Kidney glomerular epithelial cell (primary cell): ENCODE data around the gene CDC42BPB.

Experiments used
- DNase-seq: peaks from one replicate; lab custom pipeline; 2025; lab: John Stamatoyannopoulos, UW

CDC42BPB gene

DNA sequence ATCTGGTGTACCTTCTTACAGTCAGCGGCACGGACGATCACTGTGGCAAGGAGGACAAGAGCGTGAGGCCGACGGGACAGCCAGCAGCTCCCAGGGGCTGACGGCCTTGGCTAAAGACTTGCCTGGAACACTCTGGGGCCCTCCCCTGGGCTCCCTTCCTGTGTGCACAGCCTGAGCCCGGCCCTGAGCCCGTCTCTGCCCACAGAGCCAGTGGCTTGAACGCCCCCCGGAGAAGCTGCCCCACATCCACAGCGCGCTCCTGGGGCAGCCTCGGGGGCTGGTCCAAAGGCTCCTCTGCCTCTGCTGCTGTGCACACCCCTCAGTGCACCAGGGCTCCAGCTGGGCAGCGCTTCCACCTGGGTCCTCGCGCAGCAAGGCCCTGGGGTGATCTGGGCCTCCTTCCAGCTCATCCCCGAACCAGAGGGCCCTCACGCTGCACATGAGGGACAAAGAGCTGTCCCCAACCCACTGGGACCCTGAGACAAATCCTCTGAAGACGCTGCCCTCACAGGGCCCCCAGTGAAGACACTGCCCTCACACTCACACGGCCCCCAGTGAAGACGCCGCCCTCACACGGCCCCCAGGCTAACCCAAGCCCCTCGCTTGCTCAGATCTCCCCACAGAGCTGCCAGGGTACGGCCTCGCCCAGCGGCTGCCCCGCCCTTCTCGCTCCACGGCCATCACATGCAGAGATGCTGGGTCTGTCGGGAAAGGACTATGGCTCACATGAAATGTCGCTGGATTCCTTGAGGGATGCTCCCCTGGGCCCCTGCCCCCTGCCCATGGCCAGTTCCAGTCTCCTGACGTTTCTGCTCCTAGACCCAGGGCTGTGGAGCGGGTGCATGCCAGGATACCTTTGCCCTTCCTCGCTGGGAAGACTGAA is 112.7 kb downstream of the CDC42BPB start:
- DNase-seq, result no peak

- DNase-seq, result no peak
These were observed 113.4 kb downstream of the CDC42BPB start for GRCh38 chr14:102943979-102944378.

GRCh38 chr14:102943454-102943853 is 113.9 kb downstream of the CDC42BPB start:
- DNase-seq, result no peak

DNA sequence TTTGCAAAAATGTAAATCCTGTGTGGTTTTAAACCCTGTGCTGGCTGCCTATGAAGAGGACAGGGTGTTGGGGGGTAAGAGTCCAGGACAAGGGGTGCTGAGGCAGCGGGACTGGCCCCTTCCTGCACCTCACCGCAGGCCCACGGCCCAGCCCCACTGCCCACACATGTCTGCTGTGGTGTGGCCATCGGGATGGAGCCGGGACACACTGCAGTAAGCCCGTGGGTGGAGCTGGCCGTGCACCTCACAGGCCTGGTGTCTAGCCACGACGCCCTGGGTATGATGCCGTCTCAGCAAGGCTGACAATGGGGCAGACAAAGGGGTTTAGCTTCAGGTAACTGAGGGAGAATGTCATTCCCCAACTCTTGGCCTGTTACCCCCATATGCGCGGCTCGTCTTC is 115.3 kb downstream of the CDC42BPB start:
- no peak for DNase-seq

DNA sequence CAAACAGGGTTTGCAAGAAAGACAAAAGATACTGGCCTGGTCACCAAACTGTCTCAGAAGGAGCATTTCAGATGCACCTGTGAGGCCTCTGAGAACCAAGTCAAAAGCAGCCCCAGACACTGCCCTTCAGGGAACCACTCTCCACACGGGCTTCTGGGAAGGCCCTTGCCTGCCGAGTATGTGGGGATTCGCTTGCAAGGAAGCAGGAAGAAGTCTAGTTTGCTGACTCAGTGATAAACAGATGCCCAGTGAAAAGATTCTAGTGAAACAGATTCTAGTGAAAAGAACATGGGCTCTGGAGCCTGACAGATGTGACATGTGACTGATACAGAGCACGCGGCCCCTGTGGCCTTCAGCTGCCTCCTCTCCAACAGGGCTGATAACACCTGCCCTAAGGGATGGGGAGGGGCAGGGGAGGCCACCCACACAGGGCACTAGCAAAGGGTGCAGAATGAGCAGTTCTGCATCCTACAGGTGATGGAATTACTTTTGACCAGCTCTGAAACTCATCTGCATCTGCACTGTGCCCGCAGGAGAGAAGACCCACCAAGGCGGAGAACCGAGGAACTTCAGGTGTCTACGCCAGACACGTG is 115.8 kb downstream of the CDC42BPB start:
- DNase-seq, result no peak

GRCh38 chr14:102940729-102941362 is 116.5 kb downstream of the CDC42BPB start:
- DNase-seq, result no peak

GRCh38 chr14:102939820-102940561 is 117.4 kb downstream of the CDC42BPB start:
- no peak for DNase-seq

DNA sequence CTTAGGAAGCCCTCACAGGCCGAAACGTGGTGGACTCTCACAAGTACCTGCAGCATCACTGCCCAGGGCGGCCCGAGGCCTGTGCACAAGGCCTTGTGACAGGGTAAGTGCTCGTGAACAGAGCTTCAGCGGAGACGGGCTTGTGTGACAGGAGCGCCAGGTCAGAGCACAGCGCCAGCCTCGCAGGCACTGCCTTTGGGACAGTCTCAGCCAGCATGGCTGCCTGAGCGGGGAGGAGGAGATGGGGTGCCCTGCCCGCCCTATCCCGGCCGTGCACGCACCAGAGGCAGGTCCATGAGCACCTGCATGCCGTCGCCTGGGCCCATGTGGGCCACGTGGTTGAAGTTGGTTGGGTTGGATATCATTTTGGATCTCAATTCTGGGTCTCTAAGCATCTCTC is 118.0 kb downstream of the CDC42BPB start:
- DNase-seq, result no peak

DNA sequence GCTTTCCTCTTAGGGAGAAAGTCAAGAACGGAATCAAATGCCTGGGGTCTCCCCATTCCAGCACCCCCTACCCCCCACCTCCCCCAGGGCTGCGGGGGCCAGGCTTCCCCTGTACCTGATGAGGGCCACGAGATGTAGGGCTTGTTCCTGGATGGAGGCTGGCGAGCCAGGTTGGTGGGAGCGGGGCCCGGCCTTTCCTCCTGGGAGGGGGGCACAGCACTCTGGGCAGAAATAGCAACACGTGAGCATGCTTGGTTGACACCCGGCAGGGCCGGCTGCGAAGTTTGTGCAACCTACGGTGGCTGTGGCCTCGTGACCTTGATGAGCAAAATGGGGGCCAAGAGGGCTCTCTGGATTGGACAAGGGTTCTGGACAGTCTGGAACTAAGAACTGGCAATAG is 119.2 kb downstream of the CDC42BPB start:
- DNase-seq, result no peak

GRCh38 chr14:102937331-102938175 is 119.8 kb downstream of the CDC42BPB start:
- DNase-seq, result no peak

- DNase-seq, result no peak
These were observed 121.6 kb downstream of the CDC42BPB start for GRCh38 chr14:102935756-102936155.

DNA sequence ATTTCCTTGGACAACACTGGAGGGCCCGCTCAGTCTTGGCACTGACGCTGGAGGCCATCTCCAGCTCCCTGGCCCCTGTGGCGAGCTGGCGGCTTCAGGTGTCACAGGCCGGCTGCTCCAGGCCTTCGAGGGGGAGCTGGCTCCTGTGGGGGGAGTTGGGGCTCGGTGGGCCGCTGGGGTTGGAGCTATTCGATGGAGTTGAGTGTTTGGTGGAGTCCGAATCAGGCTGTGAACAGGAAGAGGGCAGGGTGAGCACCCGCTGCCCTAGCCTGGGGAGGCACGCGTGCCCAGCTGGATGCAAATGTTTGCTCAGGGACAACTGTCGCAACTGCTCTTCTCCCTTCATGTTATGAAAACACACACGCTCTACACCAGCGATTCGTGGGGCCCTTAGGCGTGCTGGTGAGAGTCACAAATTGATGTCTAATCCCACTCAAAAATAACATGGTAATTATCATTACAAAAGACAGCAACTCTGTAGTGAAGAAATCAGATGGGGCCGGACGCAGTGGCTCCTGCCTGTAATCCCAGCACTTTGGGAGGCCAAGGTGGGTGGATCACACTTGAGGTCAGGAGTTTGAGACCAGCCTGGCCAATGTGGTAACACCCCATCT is 123.6 kb downstream of the CDC42BPB start:
- DNase-seq, result no peak

- no peak for DNase-seq
These were observed 124.7 kb downstream of the CDC42BPB start for GRCh38 chr14:102932484-102933248.

- no peak for DNase-seq
These were observed 125.6 kb downstream of the CDC42BPB start for GRCh38 chr14:102931580-102932285.

DNA sequence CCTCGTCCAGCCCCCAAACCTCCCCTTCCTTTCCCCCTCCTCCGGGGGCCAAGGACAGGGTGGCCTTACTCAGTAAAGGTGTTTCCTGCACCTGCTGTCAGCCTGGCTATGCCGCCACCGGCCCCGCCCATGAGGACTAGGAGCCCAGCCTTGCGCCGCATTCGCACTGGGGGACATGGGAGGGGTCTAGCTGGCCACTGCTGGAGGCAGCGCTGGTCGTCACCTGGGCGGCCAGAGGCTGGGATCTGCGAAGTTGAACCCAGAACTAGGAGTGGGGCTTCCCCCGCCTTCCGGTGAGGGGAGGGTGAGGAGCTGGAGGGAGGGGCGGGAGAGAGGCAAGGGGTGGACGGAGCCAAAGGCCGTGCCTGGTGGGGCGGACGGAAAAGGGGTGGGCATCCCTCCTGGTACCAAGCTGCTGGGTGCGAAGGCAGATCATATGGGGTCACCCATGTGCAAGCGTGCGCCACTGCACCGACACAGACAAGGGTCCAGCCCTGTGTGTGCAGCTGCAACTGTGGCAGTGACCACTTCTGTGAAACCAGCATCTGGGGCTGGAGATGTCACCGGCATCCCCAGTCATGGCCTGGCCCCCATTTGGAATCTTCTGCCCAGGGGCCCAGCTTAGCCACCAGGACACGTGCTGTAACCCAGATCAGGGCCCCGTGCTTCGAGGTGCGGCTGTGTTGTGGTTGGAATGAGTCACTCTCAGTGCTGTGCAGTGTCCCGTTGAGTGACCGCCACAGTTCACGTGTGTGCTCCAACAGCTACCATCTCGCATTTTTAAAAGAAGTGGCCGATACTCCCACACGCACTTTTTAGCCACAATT is 126.4 kb downstream of the CDC42BPB start:
- DNase-seq, result peak; percentile 27

DNA sequence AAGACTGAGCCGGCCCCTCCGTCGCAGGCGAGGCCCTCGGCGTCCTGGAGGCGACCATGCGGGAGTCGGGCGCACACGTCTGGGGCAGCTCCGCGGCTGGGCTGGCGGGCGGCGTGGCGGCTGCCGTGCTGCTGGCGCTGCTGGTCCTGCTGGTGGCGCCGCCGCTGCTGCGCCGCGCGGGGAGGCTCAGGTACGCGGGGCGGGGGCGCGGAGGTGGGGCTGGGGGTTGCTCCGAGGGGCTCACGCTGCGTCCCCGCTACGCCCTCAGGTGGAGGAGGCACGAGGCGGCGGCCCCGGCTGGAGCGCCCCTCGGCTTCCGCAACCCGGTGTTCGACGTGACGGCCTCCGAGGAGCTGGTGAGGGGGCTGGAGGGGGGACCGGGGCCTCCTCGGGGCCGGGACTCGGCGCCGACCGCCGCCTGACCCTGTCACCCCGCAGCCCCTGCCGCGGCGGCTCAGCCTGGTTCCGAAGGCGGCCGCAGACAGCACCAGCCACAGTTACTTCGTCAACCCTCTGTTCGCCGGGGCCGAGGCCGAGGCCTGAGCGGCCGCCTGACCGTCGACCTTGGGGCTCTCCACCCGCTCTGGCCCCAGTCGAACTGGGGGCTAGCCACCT is 127.1 kb downstream of the CDC42BPB start:
- DNase-seq, result no peak

DNA sequence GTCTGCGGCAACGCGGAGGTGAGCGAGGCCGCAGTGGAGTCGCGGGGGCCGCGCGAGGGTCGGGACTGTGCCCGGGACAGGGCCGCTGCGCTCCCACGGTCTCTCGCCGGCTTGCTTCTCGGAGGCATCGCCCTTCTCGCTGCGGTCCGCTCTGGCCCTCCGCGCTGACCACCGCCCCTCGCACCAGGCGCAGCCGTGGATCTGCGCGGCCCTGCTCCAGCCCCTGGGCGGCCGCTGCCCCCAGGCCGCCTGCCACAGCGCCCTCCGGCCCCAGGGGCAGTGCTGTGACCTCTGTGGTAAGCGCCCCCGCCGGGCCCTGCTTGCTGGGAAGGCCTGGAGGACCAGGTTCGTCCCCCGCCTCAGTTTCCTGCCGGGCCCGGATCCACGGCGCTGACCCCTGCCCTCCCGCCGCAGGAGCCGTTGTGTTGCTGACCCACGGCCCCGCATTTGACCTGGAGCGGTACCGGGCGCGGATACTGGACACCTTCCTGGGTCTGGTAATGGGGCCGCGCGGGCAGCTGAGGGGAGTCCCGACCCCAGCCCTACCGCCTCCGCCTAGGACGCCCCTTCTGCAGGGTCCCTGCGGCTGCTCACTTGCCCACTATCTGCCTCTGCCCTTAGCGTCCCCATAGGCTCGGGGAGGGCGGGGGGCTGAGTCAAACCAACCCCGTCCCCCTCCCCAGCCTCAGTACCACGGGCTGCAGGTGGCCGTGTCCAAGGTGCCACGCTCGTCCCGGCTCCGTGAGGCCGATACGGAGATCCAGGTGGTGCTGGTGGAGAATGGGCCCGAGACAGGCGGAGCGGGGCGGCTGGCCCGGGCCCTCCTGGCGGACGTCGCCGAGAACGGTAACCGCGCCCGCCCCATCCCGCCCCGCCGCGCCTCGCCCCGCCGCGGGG is 127.9 kb downstream of the CDC42BPB start:
- DNase-seq, result no peak
